HG02642 (cell line): ENCODE data around the gene PHETA1.
"Not testable (repeated sequence)": the region's sequence is repeated elsewhere in the genome, so short reads cannot be mapped to it uniquely, and the experiment has no call there.

Experiments used
- ATAC-seq: cut with Tn5 transposase; IDR thresholded peaks from one replicate; pipeline ENCODE4 v1.9.1; 2021; ENCODE audit warnings: mild to moderate bottlenecking; ENCODE audit not compliant: unreplicated experiment, poor library complexity

PHETA1 gene

GRCh38 chr12:111377440-111377839 lies 8.5 kb upstream of the PHETA1 start:
- ATAC-seq: no peak

- not testable (repeated sequence) for ATAC-seq
Measured at GRCh38 chr12:111373231-111373630, 4.3 kb upstream of the PHETA1 start.

GRCh38 chr12:111369496-111370220 lies 763 bp upstream of the PHETA1 start:
- no peak for ATAC-seq

GRCh38 chr12:111368291-111368787 lies 556 bp downstream of the PHETA1 start:
- ATAC-seq: peak; percentile 14

- ATAC-seq: no peak
Measured at GRCh38 chr12:111367661-111368221, 1.2 kb downstream of the PHETA1 start.

- ATAC-seq: no peak
Measured at GRCh38 chr12:111366583-111366982, 2.3 kb downstream of the PHETA1 start.

GRCh38 chr12:111366075-111366474 lies 2.8 kb downstream of the PHETA1 start:
- no peak for ATAC-seq

GRCh38 chr12:111363578-111363977 lies 5.3 kb downstream of the PHETA1 start:
- ATAC-seq: no peak

- ATAC-seq: no peak
Measured at GRCh38 chr12:111362687-111363475, 6.0 kb downstream of the PHETA1 start.

- no peak for ATAC-seq
Measured at GRCh38 chr12:111361717-111362576, 6.9 kb downstream of the PHETA1 start.

- ATAC-seq: no peak
Measured at GRCh38 chr12:111361073-111361716, 7.7 kb downstream of the PHETA1 start.

- no peak for ATAC-seq
Measured at GRCh38 chr12:111360325-111360930, 8.5 kb downstream of the PHETA1 start.

- no peak for ATAC-seq
Measured at GRCh38 chr12:111359914-111360276, 9.0 kb downstream of the PHETA1 start.

- ATAC-seq: no peak
Measured at GRCh38 chr12:111359231-111359913, 9.5 kb downstream of the PHETA1 start.

GRCh38 chr12:111355201-111355925 lies 13.5 kb downstream of the PHETA1 start:
- no peak for ATAC-seq

GRCh38 chr12:111354511-111354910 lies 14.4 kb downstream of the PHETA1 start:
- no peak for ATAC-seq

GRCh38 chr12:111353603-111354295 lies 15.1 kb downstream of the PHETA1 start:
- no peak for ATAC-seq

GRCh38 chr12:111353026-111353425 lies 15.9 kb downstream of the PHETA1 start:
- ATAC-seq: no peak
